Measurements from ENCODE around the gene NBPF10.
"Not testable (repeated sequence)": the region's sequence is repeated elsewhere in the genome, so short reads cannot be mapped to it uniquely, and the experiment has no call there.

Gene NBPF10, protein sequence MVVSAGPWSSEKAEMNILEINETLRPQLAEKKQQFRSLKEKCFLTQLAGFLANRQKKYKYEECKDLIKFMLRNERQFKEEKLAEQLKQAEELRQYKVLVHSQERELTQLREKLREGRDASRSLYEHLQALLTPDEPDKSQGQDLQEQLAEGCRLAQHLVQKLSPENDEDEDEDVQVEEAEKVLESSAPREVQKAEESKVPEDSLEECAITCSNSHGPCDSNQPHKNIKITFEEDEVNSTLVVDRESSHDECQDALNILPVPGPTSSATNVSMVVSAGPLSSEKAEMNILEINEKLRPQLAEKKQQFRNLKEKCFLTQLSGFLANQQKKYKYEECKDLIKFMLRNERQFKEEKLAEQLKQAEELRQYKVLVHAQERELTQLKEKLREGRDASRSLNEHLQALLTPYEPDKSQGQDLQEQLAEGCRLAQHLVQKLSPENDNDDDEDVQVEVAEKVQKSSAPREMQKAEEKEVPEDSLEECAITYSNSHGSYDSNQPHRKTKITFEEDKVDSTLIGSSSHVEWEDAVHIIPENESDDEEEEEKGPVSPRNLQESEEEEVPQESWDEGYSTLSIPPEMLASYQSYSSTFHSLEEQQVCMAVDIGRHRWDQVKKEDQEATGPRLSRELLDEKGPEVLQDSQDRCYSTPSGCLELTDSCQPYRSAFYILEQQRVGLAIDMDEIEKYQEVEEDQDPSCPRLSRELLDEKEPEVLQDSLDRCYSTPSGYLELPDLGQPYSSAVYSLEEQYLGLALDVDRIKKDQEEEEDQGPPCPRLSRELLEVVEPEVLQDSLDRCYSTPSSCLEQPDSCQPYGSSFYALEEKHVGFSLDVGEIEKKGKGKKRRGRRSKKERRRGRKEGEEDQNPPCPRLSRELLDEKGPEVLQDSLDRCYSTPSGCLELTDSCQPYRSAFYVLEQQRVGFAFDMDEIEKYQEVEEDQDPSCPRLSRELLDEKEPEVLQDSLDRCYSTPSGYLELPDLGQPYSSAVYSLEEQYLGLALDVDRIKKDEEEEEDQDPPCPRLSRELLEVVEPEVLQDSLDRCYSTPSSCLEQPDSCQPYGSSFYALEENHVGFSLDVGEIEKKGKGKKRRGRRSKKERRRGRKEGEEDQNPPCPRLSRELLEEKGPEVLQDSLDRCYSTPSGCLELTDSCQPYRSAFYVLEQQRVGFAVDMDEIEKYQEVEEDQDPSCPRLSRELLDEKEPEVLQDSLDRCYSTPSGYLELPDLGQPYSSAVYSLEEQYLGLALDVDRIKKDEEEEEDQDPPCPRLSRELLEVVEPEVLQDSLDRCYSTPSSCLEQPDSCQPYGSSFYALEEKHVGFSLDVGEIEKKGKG (N-terminal part only)

DNA sequence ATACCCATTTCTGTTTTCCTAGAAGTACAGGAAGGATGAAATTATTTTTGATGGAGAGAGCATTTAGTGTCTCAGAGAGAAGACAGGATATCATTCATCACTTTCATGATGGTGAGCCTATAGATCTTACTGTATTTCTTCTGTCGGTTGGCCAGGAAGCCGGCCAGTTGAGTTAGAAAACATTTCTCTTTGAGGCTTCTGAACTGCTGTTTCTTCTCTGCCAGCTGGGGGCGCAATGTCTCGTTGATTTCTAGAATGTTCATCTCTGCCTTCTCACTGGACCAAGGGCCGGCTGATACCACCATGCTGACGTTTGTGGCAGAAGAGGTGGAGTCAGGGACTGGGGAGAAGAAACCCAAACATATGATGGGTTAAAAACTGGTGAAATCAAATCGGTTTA, at the start of gene NBPF10:
Gene NBPF10, minus strand, starts transcription at position 340 of the 400 bp plus-strand sequence. Its CDS starts 35 bp downstream, at position 305.
- not testable (repeated sequence) for H3K27ac ChIP-seq

DNA sequence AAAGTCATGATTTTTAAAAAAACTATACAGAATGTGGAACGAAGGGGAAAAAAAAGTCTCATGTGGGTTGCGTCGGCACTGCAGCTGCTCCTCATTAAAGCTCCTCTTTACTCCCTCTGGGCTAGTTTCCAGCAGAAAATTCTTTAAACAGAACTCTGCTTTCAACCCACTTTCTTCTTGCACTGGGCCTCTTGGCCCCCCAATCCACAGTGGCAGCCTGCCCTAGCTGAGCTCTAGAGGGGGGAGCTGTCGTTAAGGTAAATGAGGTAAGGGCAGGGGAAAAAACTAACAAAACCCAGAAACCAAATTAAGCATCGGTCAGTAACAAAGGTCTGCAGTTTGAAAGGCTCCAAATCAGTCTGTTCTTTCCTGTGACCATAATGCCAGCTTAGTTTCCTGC, 29.9 kb upstream of the NBPF10 start:
- H3K27ac ChIP-seq = not testable (repeated sequence)

DNA sequence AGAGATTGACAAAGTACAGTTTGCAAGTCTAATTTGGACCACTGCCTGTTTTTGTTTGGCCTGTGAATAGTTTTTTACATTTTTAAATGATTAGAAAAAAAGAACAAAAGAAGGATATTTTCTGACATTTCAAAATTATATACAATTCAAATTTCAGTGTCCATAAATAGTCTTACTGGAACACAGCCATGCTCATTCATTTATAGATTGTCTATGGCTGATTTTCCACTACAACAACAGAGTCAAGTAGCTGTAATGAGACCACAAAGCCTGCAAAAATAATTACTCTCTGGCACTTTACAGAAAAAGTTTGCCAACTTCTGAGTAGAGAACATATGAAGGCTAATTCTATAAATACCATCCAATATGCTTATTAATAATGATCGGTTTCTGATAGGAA, 23.1 kb upstream of the NBPF10 start:
- not testable (repeated sequence) for H3K27ac ChIP-seq

DNA sequence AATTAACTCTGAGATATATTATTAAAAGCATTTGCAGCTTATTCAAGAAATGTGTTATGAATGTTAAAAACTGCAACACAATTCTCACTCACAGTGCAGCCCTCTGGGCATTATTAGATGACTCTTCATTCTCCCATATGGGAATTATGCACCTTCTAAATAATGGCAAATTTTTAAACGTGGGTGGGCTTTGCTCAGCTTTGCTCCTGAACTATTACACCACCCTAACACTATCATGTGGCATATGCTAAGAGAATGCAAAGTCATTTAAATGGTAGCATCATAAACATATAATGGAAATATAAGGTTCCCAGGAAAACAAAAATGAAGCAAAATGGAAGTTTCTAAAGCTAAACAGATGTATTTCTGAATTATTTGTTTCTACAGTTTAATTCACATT, 22.7 kb upstream of the NBPF10 start:
- H3K27ac ChIP-seq = not testable (repeated sequence)

All from VCaP (cell line).